SK-N-MC (cell line): ENCODE data around the gene ICAM2.

Experiments used
- EZH2 ChIP-seq: fragments of 200-600 bp; sonication (generic); IDR thresholded peaks from one replicate; pipeline ENCODE4 v1.6.1; 2017; ENCODE audit warnings: antibody characterized with exemption
- POLR2AphosphoS5 ChIP-seq: IDR thresholded peaks from 2 replicates; pipeline ENCODE4 v1.6.1; 2012; ENCODE audit warnings: mild to moderate bottlenecking, low read depth, low read length, borderline replicate concordance

- TF ChIP-seq POLR2AphosphoS5 (no peak), EZH2 (no peak)
Observed at GRCh38 chr17:63997341-63998048, 22.9 kb downstream of the ICAM2 start.
